ENCODE results near the gene GOLIM4. TPM values are rescaled to one million over a fixed set of nuclear protein-coding genes. Genes with fewer than 3 reads are reported as not detected.

Gene GOLIM4
- polyA plus RNA-seq, 1 donor from 2014 or later: 3.2 TPM

DNA sequence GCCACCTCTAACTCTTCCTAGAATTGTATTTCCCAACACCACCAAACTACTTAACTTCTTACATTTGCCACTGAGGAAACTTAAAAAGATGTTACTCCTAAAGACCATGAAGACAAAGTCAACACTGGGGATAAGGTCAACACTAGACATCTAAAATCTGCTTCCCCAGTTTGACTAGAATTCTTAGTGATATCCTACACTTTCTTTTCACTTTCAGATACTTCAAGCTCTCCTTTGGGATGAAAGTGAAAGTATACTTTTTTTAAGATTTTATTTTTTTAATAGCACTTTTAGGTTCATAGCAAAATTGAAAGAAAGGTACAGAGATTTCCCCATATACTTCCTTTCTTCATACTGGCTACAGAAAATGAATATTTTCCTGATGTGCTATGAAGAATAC lies 32.6 kb downstream of the GOLIM4 start:
- Histone ChIP-seq H3K4me3 (ENCODE audit: low read length) (no peak overlapping the region), H3K36me3 (ENCODE audit: insufficient read depth, low read length) (no peaks in the 10 kb centered on the region), H3K9me2 (ENCODE audit: insufficient read depth, low read length) (no peaks in the 10 kb centered on the region), H3K4me2 (ENCODE audit: low read length) (no peak overlapping the region), H4K20me1 (ENCODE audit: insufficient read depth) (no peaks in the 10 kb centered on the region), H3K27me3 (ENCODE audit: insufficient read depth, low read depth, low read length) (no peaks in the 10 kb centered on the region), H2AFZ (ENCODE audit: low read depth, low read length) (no peak overlapping the region), H3K9ac (ENCODE audit: low read length) (no peak overlapping the region), H3K27ac (ENCODE audit: low read length) (no peak overlapping the region), H3F3A (ENCODE audit: insufficient read depth, low read length, poor library complexity, severe bottlenecking) (no peaks in the 10 kb centered on the region), H3K79me2 (replicated peaks; ENCODE audit: insufficient read depth, low read length) (no peaks in the 10 kb centered on the region), H3K9me3 (ENCODE audit: low read length) (no peaks in the 10 kb centered on the region)
- TF ChIP-seq POLR2AphosphoS5 (IDR thresholded peaks at IDR 0.05) (no peak), RAD21 (conservative IDR thresholded peaks at IDR 0.05) (no peak), SMC3 (conservative IDR thresholded peaks at IDR 0.05; ENCODE audit: poor library complexity) (no peak), EZH2 (IDR thresholded peaks at IDR 0.05; ENCODE audit: borderline replicate concordance, insufficient read depth, low read length, poor library complexity, severe bottlenecking) (no peak), EP300 (conservative IDR thresholded peaks at IDR 0.05; ENCODE audit: poor library complexity, severe bottlenecking) (no peak), TAF1 (IDR thresholded peaks at IDR 0.05; ENCODE audit: low read depth) (no peak)
- TF ChIP-seq, protein P1, sequence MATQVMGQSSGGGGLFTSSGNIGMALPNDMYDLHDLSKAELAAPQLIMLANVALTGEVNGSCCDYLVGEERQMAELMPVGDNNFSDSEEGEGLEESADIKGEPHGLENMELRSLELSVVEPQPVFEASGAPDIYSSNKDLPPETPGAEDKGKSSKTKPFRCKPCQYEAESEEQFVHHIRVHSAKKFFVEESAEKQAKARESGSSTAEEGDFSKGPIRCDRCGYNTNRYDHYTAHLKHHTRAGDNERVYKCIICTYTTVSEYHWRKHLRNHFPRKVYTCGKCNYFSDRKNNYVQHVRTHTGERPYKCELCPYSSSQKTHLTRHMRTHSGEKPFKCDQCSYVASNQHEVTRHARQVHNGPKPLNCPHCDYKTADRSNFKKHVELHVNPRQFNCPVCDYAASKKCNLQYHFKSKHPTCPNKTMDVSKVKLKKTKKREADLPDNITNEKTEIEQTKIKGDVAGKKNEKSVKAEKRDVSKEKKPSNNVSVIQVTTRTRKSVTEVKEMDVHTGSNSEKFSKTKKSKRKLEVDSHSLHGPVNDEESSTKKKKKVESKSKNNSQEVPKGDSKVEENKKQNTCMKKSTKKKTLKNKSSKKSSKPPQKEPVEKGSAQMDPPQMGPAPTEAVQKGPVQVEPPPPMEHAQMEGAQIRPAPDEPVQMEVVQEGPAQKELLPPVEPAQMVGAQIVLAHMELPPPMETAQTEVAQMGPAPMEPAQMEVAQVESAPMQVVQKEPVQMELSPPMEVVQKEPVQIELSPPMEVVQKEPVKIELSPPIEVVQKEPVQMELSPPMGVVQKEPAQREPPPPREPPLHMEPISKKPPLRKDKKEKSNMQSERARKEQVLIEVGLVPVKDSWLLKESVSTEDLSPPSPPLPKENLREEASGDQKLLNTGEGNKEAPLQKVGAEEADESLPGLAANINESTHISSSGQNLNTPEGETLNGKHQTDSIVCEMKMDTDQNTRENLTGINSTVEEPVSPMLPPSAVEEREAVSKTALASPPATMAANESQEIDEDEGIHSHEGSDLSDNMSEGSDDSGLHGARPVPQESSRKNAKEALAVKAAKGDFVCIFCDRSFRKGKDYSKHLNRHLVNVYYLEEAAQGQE (IDR thresholded peaks at IDR 0.05; ENCODE audit: borderline replicate concordance): no peak

- Histone ChIP-seq H2AFZ (ENCODE audit: low read depth, low read length) (no peak overlapping the region), H3K36me3 (ENCODE audit: insufficient read depth, low read length) (no peaks in the 10 kb centered on the region), H3K9me2 (ENCODE audit: insufficient read depth, low read length) (no peaks in the 10 kb centered on the region), H3K9ac (ENCODE audit: low read length) (no peak overlapping the region), H3F3A (ENCODE audit: insufficient read depth, low read length, poor library complexity, severe bottlenecking) (no peaks in the 10 kb centered on the region), H3K79me2 (replicated peaks; ENCODE audit: insufficient read depth, low read length) (no peaks in the 10 kb centered on the region), H3K4me3 (ENCODE audit: low read length) (no peak overlapping the region), H3K27ac (ENCODE audit: low read length) (no peak overlapping the region), H4K20me1 (ENCODE audit: insufficient read depth) (no peaks in the 10 kb centered on the region), H3K9me3 (ENCODE audit: low read length) (no peaks in the 10 kb centered on the region), H3K27me3 (ENCODE audit: insufficient read depth, low read depth, low read length) (no peaks in the 10 kb centered on the region), H3K4me2 (ENCODE audit: low read length) (no peak overlapping the region)
- TF ChIP-seq EZH2 (IDR thresholded peaks at IDR 0.05; ENCODE audit: borderline replicate concordance, insufficient read depth, low read length, poor library complexity, severe bottlenecking) (no peak), CTCF (IDR thresholded peaks at IDR 0.05; ENCODE audit: poor library complexity, severe bottlenecking) (no peak), SMC3 (conservative IDR thresholded peaks at IDR 0.05; ENCODE audit: poor library complexity) (no peak), RAD21 (conservative IDR thresholded peaks at IDR 0.05) (no peak), EP300 (conservative IDR thresholded peaks at IDR 0.05; ENCODE audit: poor library complexity, severe bottlenecking) (no peak), MXI1 (conservative IDR thresholded peaks at IDR 0.05; ENCODE audit: poor library complexity, severe bottlenecking) (no peak), TAF1 (IDR thresholded peaks at IDR 0.05; ENCODE audit: low read depth) (no peak), POLR2AphosphoS5 (IDR thresholded peaks at IDR 0.05) (no peak)
- TF ChIP-seq, protein P1 (IDR thresholded peaks at IDR 0.05; ENCODE audit: borderline replicate concordance): no peak
Observed at GRCh38 chr3:168062679-168063078, 33.0 kb downstream of the GOLIM4 start.

All from neural cell (in vitro differentiated cells).